OCI-LY1 (cell line): ENCODE results near the gene ZKSCAN8.

Experiments
- H2AFZ ChIP-seq: fragments of 200-600 bp; sonication (generic), shearing (Covaris generic); 2 replicates; pipeline ENCODE4 v1.6.0; 2014; ENCODE audit warnings: antibody characterized with exemption, mild to moderate bottlenecking, low read length
- H3F3A ChIP-seq: fragments of 200-600 bp; sonication (generic), shearing (Covaris generic); 2 replicates; pipeline ENCODE4 v1.6.0; 2014; ENCODE audit warnings: mild to moderate bottlenecking, antibody characterized with exemption, low read length, moderate library complexity; ENCODE audit not compliant: insufficient read depth
- H3K27ac ChIP-seq: fragments of 200-600 bp; sonication (generic); 2 replicates; pipeline ENCODE4 v1.5.1; 2014; ENCODE audit warnings: low read length, mixed run types, mild to moderate bottlenecking, low read depth; ENCODE audit not compliant: poor library complexity, severe bottlenecking
- H3K27me3 ChIP-seq: fragments of 200-600 bp; sonication (generic); 2 replicates; pipeline ENCODE4 v1.6.0; 2014; ENCODE audit warnings: antibody characterized with exemption, mild to moderate bottlenecking, low read length, moderate library complexity; ENCODE audit not compliant: insufficient read depth
- H3K36me3 ChIP-seq: fragments of 200-600 bp; sonication (generic); 2 replicates; pipeline ENCODE4 v1.6.1; 2014; ENCODE audit warnings: mild to moderate bottlenecking, antibody characterized with exemption, low read length, moderate library complexity, mixed read lengths; ENCODE audit not compliant: insufficient read depth
- H3K4me1 ChIP-seq: fragments of 200-600 bp; sonication (generic); 2 replicates; pipeline ENCODE4 v1.5.1; 2014; ENCODE audit warnings: mild to moderate bottlenecking, low read length, moderate library complexity; ENCODE audit not compliant: insufficient read depth, severe bottlenecking
- H3K4me2 ChIP-seq: fragments of 200-600 bp; sonication (generic), shearing (Covaris generic); 2 replicates; pipeline ENCODE4 v1.6.1; 2014; ENCODE audit warnings: low read length
- H3K4me3 ChIP-seq: fragments of 200-600 bp; sonication (generic); 2 replicates; pipeline ENCODE4 v1.5.1; 2014; ENCODE audit warnings: low read length, low read depth, mild to moderate bottlenecking, mixed read lengths; ENCODE audit not compliant: poor library complexity, severe bottlenecking
- H3K79me2 ChIP-seq: fragments of 200-600 bp; shearing (Covaris generic); 2 replicates; pipeline ENCODE4 v1.6.1; 2016; ENCODE audit warnings: mixed run types, low read length, mixed read lengths; ENCODE audit not compliant: insufficient read depth
- H3K9ac ChIP-seq: fragments of 200-600 bp; sonication (generic), shearing (Covaris generic); 2 replicates; pipeline ENCODE4 v1.6.1; 2014; ENCODE audit warnings: mild to moderate bottlenecking, low read length, mixed read lengths
- H3K9me2 ChIP-seq: fragments of 200-600 bp; sonication (generic), shearing (Covaris generic); 2 replicates; pipeline ENCODE4 v1.6.1; 2014; ENCODE audit warnings: low read depth, mild to moderate bottlenecking, low read length, mixed read lengths
- H3K9me3 ChIP-seq: fragments of 200-600 bp; shearing (Covaris generic); 2 replicates; pipeline ENCODE4 v1.6.1; 2014; ENCODE audit warnings: low read length, mixed read lengths
- H4K20me1 ChIP-seq: fragments of 200-600 bp; sonication (generic), shearing (Covaris generic); 2 replicates; pipeline ENCODE4 v1.6.0; 2016; ENCODE audit warnings: mild to moderate bottlenecking, low read length; ENCODE audit not compliant: insufficient read depth
- EZH2 ChIP-seq: fragments of 200-600 bp; sonication (generic), shearing (Covaris generic); IDR thresholded peaks from 2 replicates; pipeline ENCODE4 v1.8.0; 2017; ENCODE audit warnings: borderline replicate concordance, mixed run types, mild to moderate bottlenecking, antibody characterized with exemption, low read length, moderate library complexity, mixed read lengths
- TF ChIP-seq, protein P1 (sequence below): fragments of 200-600 bp; sonication (generic), shearing (Covaris generic); IDR thresholded peaks from 2 replicates; pipeline ENCODE4 v1.5.1; 2017; ENCODE audit warnings: mild to moderate bottlenecking, antibody characterized with exemption, low read length, moderate library complexity, mixed read lengths

Gene ZKSCAN8

DNA sequence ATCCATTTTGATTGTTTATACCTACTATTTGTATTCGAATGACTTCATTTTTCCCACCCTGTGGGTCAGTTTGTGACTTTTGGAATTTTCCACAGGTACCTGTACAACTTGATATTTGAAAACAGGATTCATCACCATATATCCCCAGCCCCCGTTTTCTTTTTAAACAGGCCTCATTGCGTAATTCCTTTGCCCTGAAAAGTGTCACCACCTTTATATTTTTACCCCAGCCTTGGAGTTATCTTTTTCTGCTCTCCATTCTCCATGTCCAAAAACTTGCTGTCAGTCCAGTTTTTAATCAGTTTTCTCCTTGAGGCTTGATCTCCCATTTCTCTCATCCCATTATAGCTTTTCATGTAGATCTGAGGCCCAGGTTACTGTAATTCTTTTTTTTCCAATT is 16.6 kb downstream of the ZKSCAN8 start:
- Histone ChIP-seq H3K4me2 (no peak overlapping the region), H3F3A (no peaks in the 10 kb centered on the region), H3K27me3 (no peaks in the 10 kb centered on the region), H3K79me2 (no peaks in the 10 kb centered on the region), H3K9ac (no peak overlapping the region), H3K4me1 (peaks cover 15% of the 10 kb centered on the region), H4K20me1 (no peaks in the 10 kb centered on the region), H3K27ac (no peak overlapping the region), H3K4me3 (no peak overlapping the region), H3K36me3 (peaks cover 48% of the 10 kb centered on the region), H3K9me2 (no peaks in the 10 kb centered on the region), H3K9me3 (peaks cover 2% of the 10 kb centered on the region; the same call in 1 of the 2 replicates), H2AFZ (no peak overlapping the region)
- no peak for TF ChIP-seq EZH2
- TF ChIP-seq, protein P1, sequence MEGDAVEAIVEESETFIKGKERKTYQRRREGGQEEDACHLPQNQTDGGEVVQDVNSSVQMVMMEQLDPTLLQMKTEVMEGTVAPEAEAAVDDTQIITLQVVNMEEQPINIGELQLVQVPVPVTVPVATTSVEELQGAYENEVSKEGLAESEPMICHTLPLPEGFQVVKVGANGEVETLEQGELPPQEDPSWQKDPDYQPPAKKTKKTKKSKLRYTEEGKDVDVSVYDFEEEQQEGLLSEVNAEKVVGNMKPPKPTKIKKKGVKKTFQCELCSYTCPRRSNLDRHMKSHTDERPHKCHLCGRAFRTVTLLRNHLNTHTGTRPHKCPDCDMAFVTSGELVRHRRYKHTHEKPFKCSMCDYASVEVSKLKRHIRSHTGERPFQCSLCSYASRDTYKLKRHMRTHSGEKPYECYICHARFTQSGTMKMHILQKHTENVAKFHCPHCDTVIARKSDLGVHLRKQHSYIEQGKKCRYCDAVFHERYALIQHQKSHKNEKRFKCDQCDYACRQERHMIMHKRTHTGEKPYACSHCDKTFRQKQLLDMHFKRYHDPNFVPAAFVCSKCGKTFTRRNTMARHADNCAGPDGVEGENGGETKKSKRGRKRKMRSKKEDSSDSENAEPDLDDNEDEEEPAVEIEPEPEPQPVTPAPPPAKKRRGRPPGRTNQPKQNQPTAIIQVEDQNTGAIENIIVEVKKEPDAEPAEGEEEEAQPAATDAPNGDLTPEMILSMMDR = no peak

DNA sequence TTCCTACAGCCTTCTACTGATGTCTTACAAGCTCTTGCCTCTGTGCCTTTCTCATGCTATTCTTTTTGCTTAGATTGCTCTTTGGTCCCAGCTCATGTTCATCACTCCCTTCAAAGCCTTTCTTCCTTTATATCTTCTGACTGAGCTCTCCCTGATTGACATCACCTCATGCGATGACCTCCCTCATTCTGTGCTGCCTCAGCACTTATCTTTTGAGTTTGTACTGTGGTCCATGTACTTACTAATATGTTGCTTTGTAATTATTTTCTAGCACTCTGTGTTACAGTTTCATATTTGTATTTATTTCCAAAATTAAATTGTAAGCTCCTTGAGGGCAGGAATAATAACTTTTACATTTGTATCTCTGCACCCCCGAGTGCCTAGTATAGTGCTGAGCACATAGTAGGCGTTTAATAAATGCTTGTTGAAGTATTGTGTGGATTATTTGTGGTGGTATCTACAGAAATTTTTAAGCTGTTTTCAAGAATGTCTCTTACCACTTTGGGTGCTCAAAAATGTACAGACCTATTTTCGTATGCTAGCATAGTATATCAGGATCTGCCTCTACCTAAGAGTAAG is 17.4 kb downstream of the ZKSCAN8 start:
- Histone ChIP-seq H3K27ac (no peak overlapping the region), H3K9me3 (no peaks in the 10 kb centered on the region), H3K9ac (no peak overlapping the region), H3K79me2 (no peaks in the 10 kb centered on the region), H4K20me1 (no peaks in the 10 kb centered on the region), H2AFZ (no peak overlapping the region), H3K36me3 (peaks cover 40% of the 10 kb centered on the region), H3K4me1 (peaks cover 15% of the 10 kb centered on the region), H3K27me3 (no peaks in the 10 kb centered on the region), H3K4me3 (no peak overlapping the region), H3K4me2 (no peak overlapping the region), H3F3A (no peaks in the 10 kb centered on the region), H3K9me2 (no peaks in the 10 kb centered on the region)
- TF ChIP-seq, protein P1 = no peak
- TF ChIP-seq EZH2 = no peak

DNA sequence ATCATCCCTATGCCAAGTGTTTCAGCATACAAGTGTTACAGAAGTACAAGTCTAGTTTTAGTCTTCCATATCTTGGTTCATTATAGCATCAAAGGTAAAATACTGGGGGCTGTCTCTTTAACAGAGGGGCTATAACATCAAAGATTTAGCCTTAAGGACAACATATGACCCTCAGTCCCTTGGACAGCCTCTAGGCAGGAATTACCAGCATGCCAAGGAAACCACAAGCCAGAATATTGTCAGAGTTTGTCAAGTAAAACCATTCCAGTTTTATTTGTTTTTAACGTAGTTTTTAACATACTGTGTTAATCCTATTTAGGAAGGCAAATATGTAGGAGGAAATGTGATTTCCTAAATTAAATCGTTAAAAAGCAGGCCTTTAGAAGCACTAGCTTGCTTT is 18.6 kb downstream of the ZKSCAN8 start:
- H3K36me3 ChIP-seq = peaks cover 29% of the 10 kb centered on the region
- no peak overlapping the region for H3K27ac ChIP-seq
- no peaks in the 10 kb centered on the region for H4K20me1 ChIP-seq
- H3K9me3 ChIP-seq = no peaks in the 10 kb centered on the region
- no peak overlapping the region for H3K4me2 ChIP-seq
- peaks cover 15% of the 10 kb centered on the region for H3K4me1 ChIP-seq
- H3K27me3 ChIP-seq = no peaks in the 10 kb centered on the region
- TF ChIP-seq EZH2 = no peak
- TF ChIP-seq, protein P1 = no peak
- no peaks in the 10 kb centered on the region for H3K9me2 ChIP-seq
- H3K9ac ChIP-seq = no peak overlapping the region
- H3F3A ChIP-seq = no peaks in the 10 kb centered on the region
- H2AFZ ChIP-seq = no peak overlapping the region
- H3K79me2 ChIP-seq = no peaks in the 10 kb centered on the region
- no peak overlapping the region for H3K4me3 ChIP-seq
